HG02938 (cell line): ENCODE data around the gene TMEM221.
"Not testable (repeated sequence)": the region's sequence is repeated elsewhere in the genome, so short reads cannot be mapped to it uniquely, and the experiment has no call there.

Source experiments
- ATAC-seq: cut with Tn5 transposase; IDR thresholded peaks from one replicate; pipeline ENCODE4 v1.9.1; 2021; ENCODE audit warnings: mild to moderate bottlenecking, moderate library complexity; ENCODE audit not compliant: unreplicated experiment

Gene TMEM221

GRCh38 chr19:17448131-17448967 lies at the start of gene TMEM221:
Gene TMEM221, minus strand, starts transcription at chr19:17448668. Its CDS starts 206 bp downstream, at chr19:17448462.
- no peak for ATAC-seq

GRCh38 chr19:17497149-17497798 lies 48.8 kb upstream of the TMEM221 start:
- no peak for ATAC-seq

DNA sequence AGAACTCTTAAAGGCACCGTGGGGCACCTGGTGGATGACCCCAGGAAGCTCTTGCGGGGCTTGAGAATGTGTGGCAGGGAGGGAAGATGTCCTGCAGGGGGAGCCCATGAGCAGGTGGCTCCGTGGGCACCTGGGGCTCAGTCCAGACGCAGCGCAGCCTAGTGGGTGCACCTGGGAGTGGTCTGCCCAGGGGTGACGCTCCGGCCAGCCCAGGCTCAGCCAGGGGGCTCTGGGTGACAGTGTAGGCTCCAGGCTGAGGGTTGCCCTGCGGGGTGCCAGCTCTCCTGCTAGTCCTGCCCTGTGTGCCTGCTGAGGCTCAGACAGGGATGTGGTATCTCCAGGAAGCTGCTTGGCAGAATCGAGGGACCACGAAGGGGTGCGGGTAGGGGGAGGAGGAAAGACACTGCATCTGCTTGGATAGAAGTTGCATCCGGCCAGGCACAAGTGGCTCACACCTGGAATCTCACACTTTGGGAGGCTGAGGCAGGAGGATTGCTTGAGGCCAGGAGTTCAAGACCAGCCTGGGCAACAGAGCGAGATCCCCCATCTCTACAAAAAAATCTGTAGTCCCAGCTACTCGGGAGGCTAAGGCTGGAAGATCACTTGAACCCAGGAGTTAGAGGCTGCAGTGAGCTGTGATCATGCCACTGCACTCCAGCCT lies 48.0 kb upstream of the TMEM221 start:
- no peak for ATAC-seq

- ATAC-seq: no peak
Observed at GRCh38 chr19:17495639-17496296, 47.3 kb upstream of the TMEM221 start.

DNA sequence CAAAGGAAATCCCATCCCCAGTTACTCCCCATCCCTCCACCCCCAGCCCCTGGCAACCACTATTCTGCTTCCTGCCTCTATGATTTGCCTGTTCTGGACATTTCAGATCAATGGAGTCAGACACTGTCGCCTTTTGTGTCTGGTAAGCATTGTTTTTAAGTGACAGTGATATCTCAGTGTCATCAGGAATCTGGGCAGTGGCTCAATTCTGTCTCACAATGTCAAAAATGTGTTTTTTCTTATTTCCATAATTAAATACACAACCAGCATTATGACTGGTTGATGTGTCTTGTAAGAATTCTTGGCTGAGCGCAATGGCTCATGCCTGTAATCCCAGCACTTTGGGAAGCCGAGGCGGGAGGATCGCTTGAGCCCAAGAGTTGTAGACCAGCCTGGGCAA lies 42.8 kb upstream of the TMEM221 start:
- no peak for ATAC-seq

- ATAC-seq: no peak
Observed at GRCh38 chr19:17490411-17490810, 41.9 kb upstream of the TMEM221 start.

DNA sequence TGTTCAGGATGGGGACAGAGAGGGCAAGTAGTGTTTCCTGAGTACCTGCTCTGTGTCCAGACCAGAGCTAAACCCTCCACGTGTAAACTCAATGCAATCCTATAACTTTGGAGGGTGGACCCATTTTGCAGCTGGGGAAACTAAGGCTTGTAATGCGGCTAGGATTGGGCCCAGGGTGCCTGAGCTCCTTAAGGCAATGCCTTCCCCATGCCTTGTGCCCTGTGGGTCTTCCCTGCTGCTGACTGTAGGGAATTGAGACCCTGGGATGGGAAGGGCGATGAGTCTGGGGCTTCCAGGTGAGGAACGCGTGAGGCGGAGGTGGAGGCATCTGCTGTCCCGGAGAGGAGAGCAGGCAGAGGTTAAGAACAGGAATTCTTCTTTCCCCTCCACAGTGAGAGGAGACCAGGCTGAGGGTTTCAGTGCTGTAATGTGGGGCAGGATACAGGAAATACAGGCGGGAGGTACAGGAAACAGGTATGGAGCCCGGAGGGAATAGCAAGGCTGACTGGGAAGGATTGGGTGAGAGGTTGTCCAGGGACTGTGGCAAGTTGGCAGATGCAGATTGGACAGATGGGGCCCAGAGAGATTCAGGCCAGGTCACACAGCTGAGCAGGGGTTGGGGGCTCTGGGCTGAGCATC lies 41.0 kb upstream of the TMEM221 start:
- no peak for ATAC-seq

DNA sequence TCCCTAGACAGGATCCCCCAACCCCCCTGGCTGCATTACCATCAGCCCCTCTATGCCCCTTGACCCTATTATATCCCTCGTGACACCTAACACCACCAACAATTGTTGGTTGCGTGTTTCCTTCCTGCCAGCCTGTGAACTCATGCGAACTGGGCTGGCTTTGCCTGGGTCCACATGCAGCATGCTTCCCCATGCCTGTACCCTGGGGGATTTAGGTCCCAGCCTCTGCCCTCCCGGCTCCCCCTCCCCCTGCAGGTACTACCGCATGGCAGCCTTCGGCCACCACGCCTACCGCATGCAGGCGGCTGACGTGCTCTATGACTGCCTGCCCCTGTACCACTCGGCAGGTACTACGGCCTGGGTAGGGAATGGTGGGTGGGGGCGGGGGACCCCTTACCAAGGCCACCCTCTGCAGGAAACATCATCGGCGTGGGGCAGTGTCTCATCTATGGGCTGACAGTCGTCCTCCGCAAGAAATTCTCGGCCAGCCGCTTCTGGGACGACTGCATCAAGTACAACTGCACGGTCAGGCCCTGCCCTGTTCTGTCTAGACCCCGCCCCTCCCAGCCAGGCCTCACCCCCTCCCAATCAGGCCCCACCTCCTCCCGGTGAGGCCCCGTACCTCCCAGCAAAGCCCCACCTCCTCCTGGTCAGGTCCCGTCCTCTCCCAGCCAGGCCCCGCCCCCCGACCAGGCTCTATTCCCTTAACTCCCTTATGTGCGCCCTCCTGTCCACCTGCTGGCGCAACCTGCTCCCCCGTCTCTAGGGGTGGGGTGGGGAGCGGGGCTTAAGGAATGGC lies 40.3 kb upstream of the TMEM221 start:
- no peak for ATAC-seq

DNA sequence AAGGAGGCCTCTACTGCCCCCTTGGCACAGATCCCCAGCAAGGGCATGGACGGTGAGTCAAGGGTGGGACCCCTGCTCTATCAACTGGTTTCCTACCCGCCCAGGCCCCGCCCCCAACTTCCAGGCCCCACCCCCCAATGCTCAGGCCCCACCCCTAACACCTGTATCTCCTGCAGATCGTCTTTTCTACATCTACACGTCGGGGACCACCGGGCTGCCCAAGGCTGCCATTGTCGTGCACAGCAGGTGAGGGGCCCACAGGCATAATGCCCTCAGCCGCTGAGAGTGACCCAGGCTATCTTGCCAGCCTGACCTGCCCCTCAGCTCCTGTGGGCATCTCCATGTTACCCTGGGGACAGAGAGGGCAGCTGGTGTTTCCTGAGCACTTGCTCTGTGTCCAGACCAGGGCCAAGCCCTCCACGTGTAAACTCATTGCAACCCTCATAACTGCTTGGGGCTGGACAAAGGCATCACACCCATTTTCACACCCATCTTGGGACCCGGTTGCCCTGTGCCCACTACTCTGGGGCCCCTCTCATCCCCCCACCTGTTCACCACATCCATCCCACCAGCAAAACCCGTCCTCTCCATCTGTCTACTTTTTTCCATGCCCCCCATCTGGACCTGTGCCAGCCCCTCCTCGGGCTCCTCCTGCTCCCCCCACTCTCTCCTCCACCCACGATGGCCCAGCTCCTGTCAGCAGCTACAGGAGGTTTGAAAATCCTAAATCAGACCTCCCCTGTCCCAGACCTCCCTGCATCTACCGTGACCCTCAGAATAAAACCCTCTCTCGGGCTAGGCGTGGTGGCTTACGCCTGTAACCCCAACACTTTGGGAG lies 39.0 kb upstream of the TMEM221 start:
- ATAC-seq: no peak

GRCh38 chr19:17486545-17487240 lies 38.2 kb upstream of the TMEM221 start:
- no peak for ATAC-seq

GRCh38 chr19:17484520-17485185 lies 36.2 kb upstream of the TMEM221 start:
- ATAC-seq: no peak

DNA sequence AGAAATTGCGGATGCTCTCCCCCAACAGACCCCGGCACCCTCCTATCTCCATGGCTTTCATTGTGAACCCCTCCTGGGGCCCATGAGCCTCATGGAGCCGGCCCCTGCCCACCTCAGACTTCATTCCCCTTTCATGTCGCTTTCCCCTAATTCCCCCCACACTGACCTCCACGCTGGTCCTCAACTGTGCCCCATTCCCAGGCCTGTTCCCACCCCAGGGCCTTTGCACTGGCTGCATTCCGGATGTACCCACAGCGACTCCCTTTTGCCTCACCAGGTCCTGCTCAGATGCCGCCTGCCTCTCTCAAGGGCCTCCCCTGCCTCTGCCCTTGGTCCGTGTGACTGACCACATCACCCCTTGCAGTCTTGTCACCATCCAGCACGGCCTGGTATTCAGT lies 35.1 kb upstream of the TMEM221 start:
- ATAC-seq: no peak

- no peak for ATAC-seq
Observed at GRCh38 chr19:17482877-17483604, 34.6 kb upstream of the TMEM221 start.

DNA sequence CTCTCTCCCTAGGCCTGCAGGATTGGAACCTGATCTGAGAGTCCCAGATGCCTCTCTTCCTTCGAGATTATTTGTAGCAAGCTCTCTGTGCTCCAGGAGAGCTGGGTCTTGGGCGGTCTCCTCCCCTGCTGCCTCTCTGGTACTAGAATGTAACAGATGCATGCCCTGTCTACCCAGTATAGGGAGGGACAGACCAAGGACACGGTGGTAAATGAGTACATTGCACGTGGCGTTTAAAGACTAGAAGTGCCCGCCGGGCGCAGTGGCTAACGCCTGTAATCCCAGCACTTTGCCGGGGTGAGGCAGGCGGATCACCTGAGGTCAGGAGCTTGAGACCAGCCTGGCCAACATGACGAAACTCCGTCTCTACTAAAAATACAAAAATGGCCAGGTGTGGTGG lies 33.5 kb upstream of the TMEM221 start:
- no peak for ATAC-seq

- no peak for ATAC-seq
Observed at GRCh38 chr19:17479325-17479791, 30.9 kb upstream of the TMEM221 start.

- ATAC-seq: no peak
Observed at GRCh38 chr19:17475541-17476115, 27.2 kb upstream of the TMEM221 start.

GRCh38 chr19:17475011-17475540 lies 26.6 kb upstream of the TMEM221 start:
- not testable (repeated sequence) for ATAC-seq
